GM06990 (cell line): Measurements from ENCODE around the gene CUL1.
A peak's percentile ranks its signal among the peaks of the same experiment; 100 is the strongest.
"Not testable (repeated sequence)": the region's sequence is repeated elsewhere in the genome, so short reads cannot be mapped to it uniquely, and the experiment has no call there.

Experiments
- DNase-seq: peaks from one replicate; pipeline ENCODE4 v3.0.0-alpha.2; 2011; ENCODE audit not compliant: insufficient read length; ENCODE audit errors: extremely low read depth
- H3K27me3 ChIP-seq: replicated peaks from 2 replicates; pipeline ENCODE4 v1.6.0; 2011; ENCODE audit warnings: low read length; ENCODE audit not compliant: control insufficient read depth, insufficient read depth
- H3K36me3 ChIP-seq: 2 replicates; pipeline ENCODE4 v1.5.1; 2011; ENCODE audit warnings: low read length; ENCODE audit not compliant: control insufficient read depth, insufficient read depth
- H3K4me3 ChIP-seq: replicated peaks from 2 replicates; pipeline ENCODE4 v1.5.1; 2011; ENCODE audit warnings: low read depth, mild to moderate bottlenecking, control low read depth, low read length
- TF ChIP-seq, protein P1 (sequence below): IDR thresholded peaks from 2 replicates; pipeline ENCODE4 v1.5.1; 2011; ENCODE audit warnings: low read length, control low read depth, mild to moderate bottlenecking, inconsistent platforms; ENCODE audit not compliant: insufficient read depth, poor library complexity, severe bottlenecking

CUL1 gene

DNA sequence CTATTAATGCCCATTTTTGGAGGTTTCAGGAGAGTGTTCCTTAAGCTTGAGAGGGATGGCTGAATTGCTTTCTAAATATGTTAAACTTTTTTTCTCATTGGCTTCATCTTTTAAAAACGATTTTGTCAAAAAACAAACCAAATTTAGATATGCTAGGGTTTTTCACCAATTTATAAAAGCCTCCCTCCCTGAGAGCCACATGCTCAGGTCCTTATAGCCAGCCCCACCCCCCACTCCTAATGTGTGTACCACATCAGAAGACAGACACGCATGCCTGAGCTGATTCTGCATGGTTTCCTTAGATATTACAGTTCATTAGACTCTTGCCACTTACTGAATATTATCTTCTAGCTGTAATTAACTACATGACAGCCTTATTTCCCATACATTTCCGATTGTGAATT, 2.0 kb downstream of the CUL1 start:
- DNase-seq: no peak
- TF ChIP-seq, protein P1, sequence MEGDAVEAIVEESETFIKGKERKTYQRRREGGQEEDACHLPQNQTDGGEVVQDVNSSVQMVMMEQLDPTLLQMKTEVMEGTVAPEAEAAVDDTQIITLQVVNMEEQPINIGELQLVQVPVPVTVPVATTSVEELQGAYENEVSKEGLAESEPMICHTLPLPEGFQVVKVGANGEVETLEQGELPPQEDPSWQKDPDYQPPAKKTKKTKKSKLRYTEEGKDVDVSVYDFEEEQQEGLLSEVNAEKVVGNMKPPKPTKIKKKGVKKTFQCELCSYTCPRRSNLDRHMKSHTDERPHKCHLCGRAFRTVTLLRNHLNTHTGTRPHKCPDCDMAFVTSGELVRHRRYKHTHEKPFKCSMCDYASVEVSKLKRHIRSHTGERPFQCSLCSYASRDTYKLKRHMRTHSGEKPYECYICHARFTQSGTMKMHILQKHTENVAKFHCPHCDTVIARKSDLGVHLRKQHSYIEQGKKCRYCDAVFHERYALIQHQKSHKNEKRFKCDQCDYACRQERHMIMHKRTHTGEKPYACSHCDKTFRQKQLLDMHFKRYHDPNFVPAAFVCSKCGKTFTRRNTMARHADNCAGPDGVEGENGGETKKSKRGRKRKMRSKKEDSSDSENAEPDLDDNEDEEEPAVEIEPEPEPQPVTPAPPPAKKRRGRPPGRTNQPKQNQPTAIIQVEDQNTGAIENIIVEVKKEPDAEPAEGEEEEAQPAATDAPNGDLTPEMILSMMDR: no peak
- Histone ChIP-seq H3K36me3 (no peaks in the 10 kb centered on the region), H3K27me3 (no peaks in the 10 kb centered on the region), H3K4me3 (peak overlapping the region; percentile 84)

DNA sequence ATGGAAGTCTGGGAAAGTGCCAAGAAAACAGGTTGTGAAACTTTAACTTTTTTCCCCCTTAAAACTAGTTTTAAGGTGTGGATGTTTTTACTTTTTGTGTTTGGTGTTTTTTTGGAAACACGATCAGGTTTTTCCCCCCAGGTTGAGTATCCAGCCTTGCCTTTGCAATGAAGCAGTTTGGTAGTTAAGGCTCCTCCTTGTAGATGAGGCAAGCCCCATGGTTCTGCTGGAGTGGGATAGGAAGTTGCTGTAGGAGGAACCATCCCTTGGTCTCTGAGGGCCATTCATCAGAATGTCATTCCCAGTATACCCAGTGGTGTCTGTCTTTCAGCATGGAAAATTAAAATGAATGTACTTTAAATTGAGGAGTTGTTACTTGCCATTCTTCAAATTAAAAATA, 2.7 kb downstream of the CUL1 start:
- no peaks in the 10 kb centered on the region for H3K36me3 ChIP-seq
- TF ChIP-seq, protein P1: no peak
- H3K4me3 ChIP-seq: no peak overlapping the region; the same call in 1 of the 2 replicates
- no peak for DNase-seq
- no peaks in the 10 kb centered on the region for H3K27me3 ChIP-seq

DNA sequence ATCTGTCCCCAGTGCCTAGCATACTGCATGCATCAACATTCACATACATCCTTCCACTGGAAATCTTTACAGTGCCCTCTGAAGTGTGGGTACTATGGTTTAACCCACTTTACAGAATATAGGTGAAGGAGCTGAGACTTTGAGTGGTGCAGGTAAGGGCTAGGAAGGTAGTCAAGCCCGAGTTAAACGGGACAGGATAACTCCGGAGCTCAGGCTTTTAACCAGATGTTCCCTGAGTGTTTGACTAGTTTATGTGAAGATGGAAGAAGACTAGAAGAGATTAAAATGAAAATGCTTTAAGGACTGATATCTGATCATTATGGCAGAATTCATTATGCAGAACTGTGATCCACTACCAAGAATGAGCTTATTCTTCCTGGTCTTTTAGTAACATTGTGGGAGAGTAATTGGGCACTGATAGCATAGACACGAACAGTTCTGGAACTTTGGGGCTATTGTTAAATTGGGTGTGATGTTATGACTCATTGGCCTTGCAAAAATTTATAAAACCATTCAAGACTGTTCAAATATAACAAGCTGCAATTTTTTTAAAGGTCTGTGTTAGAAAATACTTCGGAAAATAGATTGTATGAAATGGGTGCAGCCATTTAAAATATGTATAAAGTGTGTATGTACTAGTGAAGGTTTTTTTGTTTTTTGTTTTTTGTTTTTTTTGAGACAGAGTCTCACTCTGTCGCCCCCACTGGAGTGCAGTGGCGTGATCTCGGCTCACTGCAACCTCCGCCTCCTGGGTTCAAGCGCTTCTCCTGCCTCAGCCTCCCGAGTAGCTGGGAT, 4.4 kb downstream of the CUL1 start:
- Histone ChIP-seq H3K4me3 (no peak overlapping the region), H3K36me3 (no peaks in the 10 kb centered on the region), H3K27me3 (no peaks in the 10 kb centered on the region)
- DNase-seq: no peak
- TF ChIP-seq, protein P1: no peak

DNA sequence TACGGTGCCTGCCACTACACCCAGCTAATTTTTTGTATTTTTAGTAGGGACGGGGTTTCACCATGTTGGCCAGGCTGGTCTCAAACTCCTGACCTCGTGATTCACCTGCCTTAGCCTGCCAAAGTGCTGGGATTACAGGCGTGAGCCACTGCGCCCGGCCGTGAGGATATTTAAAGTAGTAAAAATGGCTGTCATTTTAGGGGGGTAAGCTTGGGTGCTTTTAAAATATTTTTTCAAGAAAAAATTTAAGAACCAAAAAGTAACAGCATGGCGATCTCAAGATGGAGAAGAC, 4.9 kb downstream of the CUL1 start:
- H3K4me3 ChIP-seq, H3K27me3 ChIP-seq, H3K36me3 ChIP-seq, DNase-seq: not testable (repeated sequence)

- DNase-seq: no peak
- Histone ChIP-seq H3K27me3 (no peaks in the 10 kb centered on the region), H3K4me3 (no peak overlapping the region), H3K36me3 (no peaks in the 10 kb centered on the region)
- TF ChIP-seq, protein P1: no peak
Observed at GRCh38 chr7:148704189-148704588, 5.5 kb downstream of the CUL1 start.

GRCh38 chr7:148704970-148705369, 6.3 kb downstream of the CUL1 start:
- Histone ChIP-seq H3K4me3 (no peak overlapping the region), H3K36me3 (no peaks in the 10 kb centered on the region), H3K27me3 (no peaks in the 10 kb centered on the region)
- TF ChIP-seq, protein P1: no peak
- no peak for DNase-seq
